NCI-H748 (cell line): Measurements from ENCODE around the gene CHD6.
A peak's percentile ranks its signal among the peaks of the same experiment; 100 is the strongest.
"Not testable (repeated sequence)": the region's sequence is repeated elsewhere in the genome, so short reads cannot be mapped to it uniquely, and the experiment has no call there.

Experiments used
- DNase-seq: peaks from one replicate; lab custom pipeline; 2025; ENCODE audit not compliant: unreplicated experiment; lab: John Stamatoyannopoulos, UW

CHD6 gene

DNA sequence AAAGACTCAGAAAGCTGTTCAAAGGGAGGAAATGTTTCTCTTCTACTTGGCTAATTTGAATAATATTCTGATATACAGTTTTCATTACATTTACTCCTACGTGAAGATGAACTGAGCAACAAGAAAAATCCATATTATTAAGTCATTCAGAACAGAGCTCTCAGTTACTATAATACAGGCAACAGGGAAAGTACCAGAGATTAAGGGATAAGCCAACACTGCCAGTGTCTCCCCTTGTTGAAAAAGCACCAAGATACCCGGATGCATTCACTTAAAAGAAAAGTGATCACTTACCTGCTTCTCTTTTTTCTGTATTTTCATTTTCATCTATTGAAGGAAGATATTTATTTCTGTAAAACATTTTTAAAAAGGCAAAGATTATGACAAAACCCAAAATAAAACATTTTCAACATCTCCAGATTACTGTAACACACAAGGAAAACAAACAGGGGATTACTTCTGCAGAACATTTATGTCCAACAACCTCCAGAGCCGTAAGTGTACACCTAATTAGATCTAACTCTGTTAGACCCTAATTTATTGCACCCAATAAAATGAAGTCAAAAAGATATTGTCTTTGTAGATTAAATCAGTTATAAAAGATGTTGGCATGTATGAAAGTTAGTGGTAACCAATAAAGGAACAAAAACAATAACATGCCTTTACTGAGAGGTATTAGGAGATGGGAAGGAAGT, 67.0 kb downstream of the CHD6 start:
- DNase-seq, result no peak

DNA sequence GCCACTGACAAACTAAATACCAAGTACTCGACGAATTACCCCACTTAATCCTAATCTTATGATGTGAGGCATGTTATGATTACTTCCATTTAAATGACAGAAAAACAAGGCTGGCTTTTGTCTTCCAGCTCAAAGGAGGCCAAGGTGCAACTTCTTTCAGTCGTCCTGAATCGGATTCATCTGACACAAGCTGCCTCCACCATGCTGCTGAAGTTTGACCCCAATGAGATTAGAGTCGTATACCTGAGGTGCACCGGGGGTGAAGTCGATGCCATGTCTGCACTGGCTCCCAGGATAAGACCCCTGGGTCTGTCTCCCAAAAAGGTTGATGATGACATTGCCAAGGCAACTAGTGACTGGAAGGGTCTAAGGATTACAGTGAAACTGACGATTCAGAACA, 71.0 kb downstream of the CHD6 start:
- no peak for DNase-seq

DNA sequence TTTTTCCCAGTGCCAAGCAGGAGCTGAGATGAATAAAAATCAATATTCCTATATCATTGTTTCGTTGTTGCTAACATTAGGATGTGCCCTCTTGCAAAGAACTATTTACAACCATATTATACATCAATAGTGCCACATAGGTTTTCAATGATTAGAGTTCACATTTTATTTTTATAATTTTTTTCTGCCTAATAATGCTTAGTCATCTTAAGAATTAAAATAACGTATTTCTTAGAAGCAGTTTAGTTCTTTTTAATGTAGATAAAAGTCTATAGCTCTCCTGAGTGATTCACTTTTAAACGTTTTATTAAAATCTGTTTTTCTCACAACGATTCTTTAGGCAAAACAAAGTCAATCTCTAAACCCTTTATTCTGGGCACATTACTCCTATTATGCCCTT, 71.6 kb downstream of the CHD6 start:
- no peak for DNase-seq

DNA sequence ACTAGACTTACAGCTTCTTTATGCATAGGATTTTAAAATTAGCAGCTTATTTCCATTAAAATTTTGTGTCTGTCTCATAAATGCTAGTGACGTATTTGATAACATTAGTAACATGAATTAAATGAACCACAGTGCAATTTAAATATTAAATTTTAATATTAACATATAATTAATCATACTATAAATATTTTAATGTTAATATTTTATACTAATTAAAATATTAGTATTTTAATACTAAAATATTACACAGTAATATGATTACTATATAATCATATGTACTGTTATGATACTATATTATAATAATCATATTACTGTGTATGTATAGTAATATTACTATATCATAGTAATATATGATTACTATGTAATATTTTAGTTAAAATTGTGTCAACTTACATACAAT, 73.7 kb downstream of the CHD6 start:
- DNase-seq, result no peak

DNA sequence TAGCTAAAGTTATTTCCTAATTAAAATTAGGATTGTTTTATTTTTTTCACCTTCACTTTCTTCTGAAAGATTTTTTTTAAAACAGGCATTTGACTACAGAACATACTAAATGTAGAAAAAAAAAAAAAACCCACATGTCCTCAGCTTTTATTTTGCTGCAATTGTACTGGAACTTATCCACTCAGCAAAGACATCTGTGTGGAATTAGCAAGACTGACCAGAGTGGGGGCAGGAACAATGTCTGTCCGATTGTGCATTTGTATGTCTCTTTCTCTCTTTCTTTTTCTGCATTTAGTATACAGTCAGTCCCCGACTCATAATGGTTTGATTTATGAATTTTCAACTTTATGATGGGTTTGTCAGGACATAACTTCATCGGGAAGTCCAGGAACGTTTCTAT, 77.3 kb downstream of the CHD6 start:
- DNase-seq, result no peak

DNA sequence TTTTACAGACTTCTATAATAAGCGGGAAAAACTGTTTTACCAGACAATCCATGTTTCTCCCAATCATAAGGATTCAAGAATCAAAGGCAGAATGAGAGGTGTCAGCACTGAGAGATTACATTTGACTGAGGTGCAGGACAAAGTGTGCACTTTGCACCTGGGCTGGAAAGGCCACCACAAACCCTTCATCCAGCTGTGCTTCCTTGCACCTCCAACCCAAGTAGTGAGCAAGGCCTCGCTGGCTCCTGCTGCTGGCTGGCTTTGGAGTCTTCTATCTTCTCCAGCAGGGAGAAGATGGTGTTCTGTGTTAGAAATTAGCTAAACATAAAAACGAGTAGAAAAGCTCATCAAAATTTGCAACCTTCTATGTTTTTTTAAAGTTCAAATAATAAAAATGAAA, 77.7 kb downstream of the CHD6 start:
- DNase-seq, result no peak

DNA sequence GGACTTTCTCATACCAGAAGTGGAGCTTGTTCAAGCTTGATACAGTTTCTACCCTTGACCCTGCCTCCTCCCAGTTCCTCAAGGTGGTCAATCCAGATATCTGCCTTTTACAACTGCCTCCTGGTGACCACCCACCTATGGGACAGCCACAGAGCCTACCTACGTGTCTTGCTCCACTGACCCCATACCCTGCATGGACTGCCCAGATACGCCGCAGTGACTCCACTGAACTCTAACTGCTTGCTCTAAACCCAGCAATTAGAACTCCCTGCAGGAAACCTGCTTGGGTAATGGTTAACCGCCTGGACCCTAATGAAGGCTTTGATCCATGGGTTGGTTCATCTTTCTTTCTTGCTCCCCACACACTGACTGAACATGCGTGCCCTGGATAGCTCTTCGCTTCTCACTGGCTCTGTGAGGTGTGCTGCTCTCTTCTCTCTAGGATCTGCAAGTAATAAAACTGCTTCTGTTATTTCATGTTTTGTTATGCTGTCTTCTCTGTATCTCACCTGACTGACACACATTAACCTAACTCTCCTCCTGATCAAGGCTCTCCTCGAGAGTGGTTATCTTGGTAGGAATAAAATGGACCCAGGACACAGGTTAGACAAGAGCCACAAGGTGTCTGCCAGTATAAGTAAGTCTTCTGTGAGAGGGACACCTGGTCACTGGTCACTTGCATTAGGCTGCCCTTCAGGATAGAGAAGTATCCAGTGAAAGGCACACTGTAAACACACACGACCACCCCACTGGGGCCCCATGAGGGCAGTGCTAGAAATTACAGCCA, 79.2 kb downstream of the CHD6 start:
- no peak for DNase-seq

DNA sequence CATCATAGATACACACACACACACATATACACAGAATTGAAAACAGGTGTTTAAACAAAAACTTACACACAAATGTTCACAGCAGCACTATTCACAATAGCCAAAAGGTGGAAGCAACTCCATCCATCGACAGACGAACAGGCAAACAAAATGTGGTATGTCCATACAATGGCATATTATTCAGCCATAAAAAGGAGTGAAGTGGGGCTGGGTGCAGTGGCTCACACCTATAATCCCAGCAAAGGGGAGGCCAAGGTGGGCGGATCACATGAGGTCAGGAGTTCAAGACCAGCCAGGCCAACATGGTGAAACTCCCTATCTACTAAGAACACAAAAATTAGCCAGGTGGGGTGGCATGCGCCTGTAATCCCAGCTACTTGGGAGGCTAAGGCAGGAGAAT, 80.3 kb downstream of the CHD6 start:
- no peak for DNase-seq

DNA sequence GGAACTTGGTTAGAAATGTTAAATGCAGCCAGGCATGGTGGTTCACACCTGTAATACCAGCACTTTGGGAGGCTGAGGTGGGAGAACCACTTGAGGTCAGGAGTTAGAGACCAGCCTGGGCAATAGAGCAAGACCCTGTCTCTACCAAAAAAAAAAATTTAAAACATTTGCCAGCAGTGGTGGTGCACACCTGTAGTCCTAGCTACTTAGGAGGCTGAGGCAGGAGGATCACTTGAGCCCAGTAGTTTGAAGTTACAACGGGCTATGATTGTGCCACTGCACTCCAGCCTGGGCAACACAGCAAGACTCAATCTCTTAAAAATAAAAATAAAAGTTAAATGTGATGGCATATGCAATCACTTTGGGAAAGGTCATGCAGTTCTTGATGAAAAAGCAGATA, 82.6 kb downstream of the CHD6 start:
- not testable (repeated sequence) for DNase-seq

DNA sequence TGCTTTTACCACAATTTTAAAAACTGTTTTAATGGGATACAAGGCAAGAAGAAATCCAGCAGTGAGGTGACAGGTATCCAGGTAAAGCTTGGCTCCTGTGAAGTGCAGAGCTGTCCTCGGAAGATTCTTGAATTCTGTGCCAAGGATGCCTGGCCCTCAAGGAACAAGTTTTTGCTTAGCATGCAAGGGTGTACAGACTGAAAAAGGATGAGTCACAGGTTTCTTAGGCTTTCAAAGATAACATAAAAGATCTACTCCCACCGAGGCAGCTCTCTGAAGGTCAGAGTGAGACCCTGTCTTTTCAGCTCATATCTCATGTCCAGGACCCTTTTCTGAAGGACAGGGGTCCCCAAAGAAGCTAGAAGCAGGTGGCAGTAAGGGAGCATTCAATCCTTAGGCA, 83.3 kb downstream of the CHD6 start:
- DNase-seq, result no peak

DNA sequence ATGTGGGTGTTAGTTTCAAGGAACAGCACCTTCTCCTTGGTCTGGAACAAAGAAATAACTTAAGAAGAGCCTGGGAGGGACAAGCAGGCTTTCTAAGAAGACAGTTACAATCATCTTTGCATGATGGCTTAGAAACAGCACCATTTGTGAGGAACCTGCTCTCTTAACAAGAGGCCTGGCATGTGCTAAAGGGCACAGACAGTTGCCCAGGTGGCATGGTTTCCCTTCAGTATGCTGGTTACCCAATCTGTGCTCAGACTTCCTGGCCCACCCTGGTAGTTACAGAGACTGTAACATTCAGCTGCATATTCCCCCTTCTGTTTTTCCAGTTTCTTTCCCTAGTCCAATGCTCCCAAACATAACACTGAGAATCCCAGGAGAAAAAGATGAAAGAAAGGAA, 84.0 kb downstream of the CHD6 start:
- no peak for DNase-seq

DNA sequence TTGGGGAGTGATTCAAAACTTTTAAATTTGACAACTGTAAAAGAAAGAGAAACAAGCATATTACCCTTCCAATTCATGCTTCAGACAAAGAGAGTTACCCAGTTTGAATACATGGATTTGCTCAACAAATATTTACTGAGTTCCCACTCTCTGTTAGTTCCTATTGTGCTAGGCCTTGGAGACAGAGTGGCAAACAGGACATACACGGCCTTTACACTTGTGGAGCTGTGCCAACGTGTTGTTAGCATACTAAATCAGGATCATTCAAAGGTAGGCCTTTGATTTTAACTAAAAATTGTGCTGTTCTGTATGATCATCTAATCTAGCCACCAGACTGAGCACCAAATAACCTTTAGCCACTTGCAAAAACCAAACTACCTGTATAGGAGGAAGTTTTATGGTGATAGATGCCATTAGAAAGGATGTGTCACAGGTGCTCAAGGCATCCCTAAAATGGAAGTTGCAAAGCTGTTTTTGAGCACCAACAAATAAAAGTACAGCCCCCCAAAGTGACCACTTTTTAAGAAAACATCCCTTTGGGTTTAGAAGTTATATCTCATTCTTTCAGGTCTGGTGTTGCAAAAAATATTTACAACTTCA, 84.5 kb downstream of the CHD6 start:
- peak; percentile 89 for DNase-seq

DNA sequence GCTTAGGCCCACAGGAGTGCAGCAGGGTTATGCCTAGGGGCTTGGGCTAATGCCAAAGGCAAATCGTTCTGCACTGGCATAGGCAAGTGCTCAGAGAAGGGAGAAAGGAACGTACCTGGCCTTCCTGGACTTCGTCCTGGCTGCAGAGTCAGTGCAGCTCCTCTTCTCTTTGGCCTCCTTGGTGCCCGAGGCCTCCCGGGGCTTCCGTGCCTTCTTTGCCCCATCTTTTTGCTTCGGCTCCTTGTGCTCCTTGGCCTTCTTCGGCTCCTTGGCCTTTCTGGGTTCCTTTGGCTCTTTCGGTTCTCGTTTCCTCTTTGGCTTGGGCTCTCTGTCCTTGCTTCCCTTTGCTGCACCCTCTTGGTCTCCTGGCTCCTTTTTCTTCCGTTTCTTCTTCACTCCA, 85.2 kb downstream of the CHD6 start:
- no peak for DNase-seq

DNA sequence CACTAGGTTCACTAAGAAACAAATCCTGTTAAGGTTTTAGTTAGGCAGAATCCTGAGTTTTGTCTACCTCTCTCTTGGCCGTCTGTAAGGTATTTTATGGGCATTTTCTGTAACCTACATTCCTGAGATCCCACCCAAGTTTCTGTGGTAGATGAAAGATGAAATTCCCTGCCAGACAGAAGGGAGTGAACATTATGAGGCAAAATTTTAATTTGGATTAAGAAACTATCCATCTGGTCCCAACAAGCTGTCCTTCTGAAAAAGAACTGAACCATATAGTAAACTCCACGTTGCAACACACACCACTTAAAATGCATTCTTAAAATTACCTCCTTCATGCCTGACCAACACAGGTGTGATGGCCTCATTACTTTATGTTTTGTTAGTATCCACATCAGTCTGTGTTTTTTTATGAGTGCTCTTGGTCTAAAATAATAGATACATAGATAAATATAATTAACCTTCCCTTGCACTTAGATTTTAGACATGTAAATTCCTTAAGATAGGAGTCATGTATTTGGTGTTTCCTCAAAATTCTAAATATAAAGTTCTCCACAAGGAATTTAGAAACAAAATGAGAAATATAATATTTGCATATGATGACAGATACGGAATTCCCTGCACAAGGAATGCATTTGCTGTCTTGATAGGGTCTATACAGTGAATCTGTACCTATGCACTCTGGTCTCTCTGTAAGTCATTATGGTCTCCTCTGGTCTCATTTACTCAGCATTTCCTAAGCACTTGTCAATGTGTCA, 86.5 kb downstream of the CHD6 start:
- no peak for DNase-seq

DNA sequence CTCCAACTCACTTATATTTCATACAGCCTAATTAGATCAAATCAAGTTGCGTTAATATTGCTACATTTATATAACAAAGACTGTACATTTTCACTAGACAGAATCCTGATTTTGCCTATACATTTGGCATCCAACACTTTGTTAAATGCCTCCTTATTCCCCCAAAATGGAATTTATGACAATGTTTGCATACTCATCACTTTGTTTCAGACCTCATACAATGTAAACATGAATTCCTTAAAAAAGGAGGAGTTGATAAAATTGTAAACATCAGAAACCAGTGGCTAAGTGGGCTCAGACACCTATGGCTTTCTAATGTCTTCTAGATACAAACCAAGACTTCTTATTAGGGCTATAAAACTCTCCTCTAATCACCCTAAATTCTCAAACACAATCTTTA, 87.3 kb downstream of the CHD6 start:
- DNase-seq, result no peak

DNA sequence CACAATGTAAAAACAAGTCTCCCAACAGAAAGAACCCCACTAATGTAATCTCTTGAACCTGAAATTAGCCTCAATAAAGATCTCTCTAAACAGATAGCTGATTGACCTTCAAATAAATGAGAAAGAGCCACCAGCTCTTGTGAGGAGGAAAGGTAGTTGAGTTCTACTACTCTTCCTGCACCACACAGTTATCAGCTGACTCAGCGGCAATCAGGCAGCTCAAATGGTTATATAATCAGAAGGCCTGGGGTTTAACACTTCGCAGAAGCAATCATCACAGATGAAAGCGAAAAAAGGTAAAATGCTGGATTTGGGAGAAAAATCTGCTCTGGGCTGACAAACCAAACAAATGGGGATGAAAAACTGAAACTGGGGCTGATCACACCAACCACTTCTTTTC, 91.8 kb downstream of the CHD6 start:
- DNase-seq, result no peak

DNA sequence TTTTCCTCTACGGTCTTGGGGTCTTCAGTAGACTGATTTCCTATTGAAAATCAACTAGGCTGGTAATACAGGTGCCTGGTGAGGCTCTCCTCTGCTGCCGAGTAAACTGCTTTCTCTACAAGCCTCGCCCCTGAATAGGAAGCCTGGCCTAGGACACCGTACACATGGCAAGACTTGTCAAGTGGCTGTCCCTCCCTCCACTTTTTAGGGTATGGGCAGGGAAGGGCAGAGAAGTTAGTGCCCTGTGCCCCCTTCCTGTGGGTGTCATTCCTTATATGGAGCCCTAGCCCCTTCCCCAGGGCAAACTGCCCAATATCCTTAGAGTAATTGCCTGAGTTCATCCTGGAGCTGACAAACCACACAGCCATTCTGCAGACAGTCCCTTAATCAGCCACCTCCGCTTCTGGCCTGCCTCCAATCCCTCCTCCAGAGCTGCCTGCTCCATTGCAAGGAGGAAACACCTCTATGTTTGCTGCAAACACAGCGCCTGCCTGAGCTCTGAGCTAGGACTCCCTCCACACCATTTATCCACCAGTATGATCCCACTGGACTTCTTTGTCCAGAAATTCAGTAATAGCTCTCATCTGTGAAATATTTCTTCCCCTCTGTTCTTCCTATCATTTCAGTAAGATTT, 93.1 kb downstream of the CHD6 start:
- no peak for DNase-seq

DNA sequence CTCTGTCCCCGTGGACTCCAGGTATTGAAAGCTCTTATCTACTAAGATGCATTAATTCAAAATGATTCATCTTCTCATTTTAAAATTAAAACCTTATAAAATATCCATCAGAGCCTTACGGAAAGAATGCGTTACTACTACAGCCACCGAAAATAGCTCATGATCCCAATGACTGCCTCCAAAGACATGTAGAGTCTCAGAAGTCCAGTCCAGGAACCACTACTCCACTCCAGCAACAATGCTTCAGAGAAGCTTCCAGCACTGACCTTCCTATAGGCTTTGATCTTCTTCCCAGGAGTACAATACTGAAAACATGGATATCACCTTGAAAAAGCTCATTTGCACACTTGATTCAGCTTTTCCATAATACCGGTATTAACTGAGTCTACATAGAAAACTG, 94.3 kb downstream of the CHD6 start:
- no peak for DNase-seq

DNA sequence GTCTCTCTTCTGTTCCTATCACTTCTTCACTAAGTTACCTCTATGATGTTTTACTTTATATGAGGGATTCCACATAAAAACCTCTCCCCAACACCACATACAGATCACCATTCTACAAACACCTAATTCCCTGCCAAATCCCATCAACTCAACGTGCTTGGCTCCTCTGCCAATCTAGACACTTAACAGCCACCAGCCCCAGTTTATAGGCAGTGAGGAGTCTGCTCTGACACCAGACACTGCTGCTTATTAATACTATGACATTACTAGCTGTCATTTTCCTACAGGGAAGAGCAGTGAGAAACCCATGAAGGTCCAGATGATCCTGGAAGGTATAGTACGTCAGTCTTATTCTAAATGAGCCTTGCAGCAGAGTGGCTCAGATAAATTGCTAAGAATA, 104.3 kb downstream of the CHD6 start:
- no peak for DNase-seq

DNA sequence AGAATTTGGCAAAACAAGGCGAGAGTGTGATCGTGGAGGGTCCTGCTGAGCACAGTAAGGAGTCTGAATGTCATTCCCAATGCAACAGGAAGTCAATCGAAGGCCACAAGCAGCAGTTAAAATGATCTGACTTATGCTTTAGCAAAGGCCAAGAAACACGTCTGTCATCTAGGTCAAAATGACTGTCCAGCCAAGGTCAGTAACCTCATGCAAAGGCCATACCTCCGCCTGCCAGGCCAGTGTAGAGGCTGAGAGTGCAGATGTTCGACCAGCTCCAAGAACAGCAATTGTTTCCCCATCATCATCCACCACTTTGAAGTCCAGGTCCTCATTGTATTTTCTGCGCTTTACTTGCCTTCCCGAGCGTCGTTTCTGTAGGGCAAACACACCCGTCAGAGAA, 105.6 kb downstream of the CHD6 start:
- no peak for DNase-seq

DNA sequence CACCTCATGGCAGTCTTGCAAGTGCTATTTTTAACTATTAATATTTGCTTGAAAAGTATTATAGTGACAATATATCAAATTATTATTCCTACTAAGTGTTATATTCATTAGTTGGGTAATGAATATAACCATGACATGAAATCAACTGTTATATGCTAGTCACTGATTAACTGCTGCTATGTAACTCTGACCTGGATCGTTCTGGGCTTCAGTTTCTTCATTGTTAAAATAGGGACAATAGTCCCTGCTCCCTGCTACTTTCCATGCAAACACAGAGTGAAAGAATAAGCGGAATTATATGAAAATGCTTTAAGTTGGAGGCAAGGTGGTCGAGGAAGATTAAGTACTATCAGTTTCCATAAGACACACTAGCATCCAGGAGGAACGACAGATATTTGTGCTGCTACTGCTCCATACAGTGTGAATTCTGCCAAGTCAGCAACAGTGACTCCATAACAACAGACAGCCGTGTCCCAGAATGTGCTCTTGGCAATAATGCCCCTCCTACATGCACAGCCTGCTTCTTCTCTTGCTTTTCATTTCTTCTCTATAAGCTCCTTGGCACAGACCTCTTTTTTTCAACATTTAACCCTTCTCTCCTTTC, 107.2 kb downstream of the CHD6 start:
- DNase-seq, result no peak
